Keratinocyte (primary cell): ENCODE measurements around the gene DLGAP1. TPM values are rescaled to one million over a fixed set of nuclear protein-coding genes. Genes with fewer than 3 reads are reported as not detected.

ENCODE experiments used
- DNase-seq: peaks from one replicate; pipeline ENCODE4 v3.0.0-alpha.2; 2011; ENCODE audit warnings: low read depth, missing footprints, low spot score
- FAIRE-seq: peaks from 2 replicates; lab custom pipeline; 2011; peaks lifted over from hg19 to GRCh38; lab: Jason Lieb, UNC
- H2AFZ ChIP-seq: 2 replicates; pipeline ENCODE4 v1.6.0; 2012; ENCODE audit warnings: low read length, control low read depth, inconsistent platforms; ENCODE audit not compliant: control insufficient read depth
- H3K27ac ChIP-seq: 2 replicates; pipeline ENCODE4 v1.5.1; 2011; ENCODE audit warnings: low read length; ENCODE audit not compliant: control insufficient read depth, insufficient read depth
- H3K27me3 ChIP-seq: 3 replicates; pipeline ENCODE4 v1.6.0; 2011; ENCODE audit warnings: low read length; ENCODE audit not compliant: control insufficient read depth, insufficient read depth; ENCODE audit errors: extremely low read depth
- H3K36me3 ChIP-seq, 2 experiments: 2 replicates in 1 of 2; 3 replicates in 1 of 2; pipeline ENCODE4 v1.5.1; 2011; ENCODE audit warnings: low read length in 2 of 2, mild to moderate bottlenecking in 1 of 2; ENCODE audit not compliant: control insufficient read depth in 2 of 2, insufficient read depth in 2 of 2; ENCODE audit errors: extremely low read depth in 1 of 2
- H3K4me1 ChIP-seq: 3 replicates; pipeline ENCODE4 v1.5.1; 2011; ENCODE audit warnings: low read length; ENCODE audit not compliant: control insufficient read depth, insufficient read depth; ENCODE audit errors: extremely low read depth
- H3K4me2 ChIP-seq: 3 replicates; pipeline ENCODE4 v1.6.0; 2011; ENCODE audit warnings: low read depth, low read length; ENCODE audit not compliant: control insufficient read depth, insufficient read depth; ENCODE audit errors: extremely low read depth
- H3K4me3 ChIP-seq, 3 experiments: fragments of 200-600 bp in 1 of 3; sonication (generic) in 1 of 3; 2 replicates in 2 of 3; 3 replicates in 1 of 3; pipeline ENCODE4 v1.5.1; 2011 to 2016; ENCODE audit warnings: low read length in 3 of 3, mild to moderate bottlenecking in 3 of 3, control low read depth in 2 of 3, inconsistent platforms in 1 of 3, low read depth in 1 of 3, mixed read lengths in 1 of 3, mixed run types in 1 of 3, moderate library complexity in 1 of 3; ENCODE audit not compliant: control insufficient read depth in 2 of 3, insufficient read depth in 2 of 3; ENCODE audit errors: extremely low read depth in 1 of 3
- H3K79me2 ChIP-seq: 2 replicates; pipeline ENCODE4 v1.6.0; 2012; ENCODE audit warnings: low read length; ENCODE audit not compliant: control insufficient read depth, insufficient read depth
- H3K9ac ChIP-seq: 3 replicates; pipeline ENCODE4 v1.6.0; 2011; ENCODE audit warnings: low read length; ENCODE audit not compliant: control insufficient read depth, insufficient read depth; ENCODE audit errors: extremely low read depth
- H3K9me1 ChIP-seq: 3 replicates; pipeline ENCODE4 v1.6.0; 2011; ENCODE audit warnings: low read length; ENCODE audit not compliant: control insufficient read depth, insufficient read depth; ENCODE audit errors: extremely low read depth
- H3K9me3 ChIP-seq: 2 replicates; pipeline ENCODE4 v1.5.1; 2012; ENCODE audit warnings: low read depth, low read length; ENCODE audit not compliant: control insufficient read depth
- H4K20me1 ChIP-seq: 3 replicates; pipeline ENCODE4 v1.6.0; 2011; ENCODE audit warnings: low read length; ENCODE audit not compliant: control insufficient read depth, insufficient read depth; ENCODE audit errors: extremely low read depth
- CTCF ChIP-seq, 3 experiments: IDR thresholded peaks in 1 of 3; conservative IDR thresholded peaks in 1 of 3; optimal IDR thresholded peaks in 1 of 3; 2 replicates in 2 of 3; 3 replicates in 1 of 3; pipeline versions ENCODE3 to v1.5.1; 2011; ENCODE audit warnings: low read length in 3 of 3, mild to moderate bottlenecking in 3 of 3, moderate library complexity in 2 of 3, control low read depth in 1 of 3, inconsistent platforms in 1 of 3; ENCODE audit not compliant: insufficient read depth in 2 of 3; ENCODE audit errors: extremely low read depth in 1 of 3
- EZH2 ChIP-seq: IDR thresholded peaks from one replicate; pipeline ENCODE4 v1.6.1; 2012; ENCODE audit warnings: inconsistent platforms, mild to moderate bottlenecking, low read length, moderate library complexity
- dilution Hi-C: fragments of 300-500 bp; cut with MboI; formaldehyde crosslinking; loops from one replicate; pipeline ENCODE4 v1.7.0; 2020; ENCODE audit warnings: low sequenced_read_pairs; ENCODE audit not compliant: extremely low pct_ligation_motif_present
- polyA plus RNA-seq, 5 experiments: library from polyadenylated mRNA; depleted of rRNA in 3 of 5; stranded (reverse) in 3 of 5; stranded (forward) in 1 of 5; unstranded in 1 of 5; fragments of >200 nt; gene quantifications; 1 replicate in 1 of 5; 2 replicates in 3 of 5; 3 replicates in 1 of 5; pipeline versions ENCODE4 v1.2.1 to v1.2.3, GENCODE V29; 2011 to 2012; ENCODE audit warnings: missing spikeins in 2 of 5, low read depth in 1 of 5, low replicate concordance in 1 of 5

The DLGAP1 gene
- polyA plus RNA-seq, 1 donor (not counting 4 experiments of a cell fraction or from before 2014, with no cell fraction given) = not detected

GRCh38 chr18:3863593-3863992 is 591.5 kb downstream of the DLGAP1 start:
- no peaks in the 10 kb centered on the region for H3K36me3 ChIP-seq
- no peak overlapping the region for H3K4me2 ChIP-seq
- no peak overlapping the region for H3K4me3 ChIP-seq
- no peak overlapping the region for H2AFZ ChIP-seq
- no peaks in the 10 kb centered on the region for H3K4me1 ChIP-seq
- H3K27ac ChIP-seq = no peak overlapping the region
- H3K9ac ChIP-seq = no peak overlapping the region
- dilution Hi-C loops = no loop called here
- H3K9me3 ChIP-seq = no peaks in the 10 kb centered on the region
- H3K79me2 ChIP-seq = no peaks in the 10 kb centered on the region
- no peak for FAIRE-seq
- no peaks in the 10 kb centered on the region for H3K27me3 ChIP-seq
- H3K9me1 ChIP-seq = no peaks in the 10 kb centered on the region
- DNase-seq = no peak
- TF ChIP-seq CTCF (optimal IDR thresholded peaks at IDR 0.05 in 1 of 3, IDR thresholded peaks at IDR 0.05 in 1 of 3, conservative IDR thresholded peaks at IDR 0.05 in 1 of 3; ENCODE audit: extremely low read depth in 1 of 3, insufficient read depth in 2 of 3, low read length in 3 of 3) = no peak
- no peak for TF ChIP-seq EZH2
- H4K20me1 ChIP-seq = no peaks in the 10 kb centered on the region

- no peak overlapping the region for H3K4me3 ChIP-seq
- H3K79me2 ChIP-seq = no peaks in the 10 kb centered on the region
- H3K36me3 ChIP-seq = no peaks in the 10 kb centered on the region
- no peak overlapping the region for H3K4me2 ChIP-seq
- FAIRE-seq (no peak), DNase-seq (no peak)
- no peak for TF ChIP-seq CTCF (optimal IDR thresholded peaks at IDR 0.05 in 1 of 3, IDR thresholded peaks at IDR 0.05 in 1 of 3, conservative IDR thresholded peaks at IDR 0.05 in 1 of 3; ENCODE audit: extremely low read depth in 1 of 3, insufficient read depth in 2 of 3, low read length in 3 of 3)
- TF ChIP-seq EZH2 = no peak
- H3K9me3 ChIP-seq = no peaks in the 10 kb centered on the region
- H2AFZ ChIP-seq = no peak overlapping the region
- dilution Hi-C loops = no loop called here
- H4K20me1 ChIP-seq = no peaks in the 10 kb centered on the region
- no peak overlapping the region for H3K9ac ChIP-seq
- H3K4me1 ChIP-seq = no peaks in the 10 kb centered on the region
- no peak overlapping the region for H3K27ac ChIP-seq
- no peaks in the 10 kb centered on the region for H3K27me3 ChIP-seq
- H3K9me1 ChIP-seq = no peaks in the 10 kb centered on the region
Measured at GRCh38 chr18:3863006-3863405, 592.1 kb downstream of the DLGAP1 start.
